ENCODE results near the gene EPHA4. TPM values are rescaled to one million over a fixed set of nuclear protein-coding genes. Genes with fewer than 3 reads are reported as not detected.

The EPHA4 gene
- total RNA-seq, 1 donor from 2014 or later = 16.8 TPM

GRCh38 chr2:221558107-221558506, 14.0 kb downstream of the EPHA4 start:
- no peak for TF ChIP-seq CTCF (IDR thresholded peaks at IDR 0.05)
- no peak overlapping the region for H3K4me3 Mint-ChIP-seq (ENCODE audit: unreplicated experiment)
- no peak overlapping the region for H3K27ac Mint-ChIP-seq (ENCODE audit: unreplicated experiment)
- peaks cover 7% of the 10 kb centered on the region for H3K36me3 Mint-ChIP-seq (ENCODE audit: unreplicated experiment)
- H3K9me3 Mint-ChIP-seq (ENCODE audit: unreplicated experiment) = no peaks in the 10 kb centered on the region
- H3K27me3 Mint-ChIP-seq (ENCODE audit: unreplicated experiment) = no peaks in the 10 kb centered on the region
- peaks cover 10% of the 10 kb centered on the region for H3K4me1 Mint-ChIP-seq (ENCODE audit: unreplicated experiment)
- DNase-seq (ENCODE audit: extremely low spot score, unreplicated experiment) = no peak

- Mint-ChIP-seq H3K27me3 (ENCODE audit: unreplicated experiment) (no peaks in the 10 kb centered on the region), H3K27ac (ENCODE audit: unreplicated experiment) (no peak overlapping the region), H3K4me3 (ENCODE audit: unreplicated experiment) (no peak overlapping the region), H3K4me1 (ENCODE audit: unreplicated experiment) (peaks cover 10% of the 10 kb centered on the region), H3K36me3 (ENCODE audit: unreplicated experiment) (no peaks in the 10 kb centered on the region), H3K9me3 (ENCODE audit: unreplicated experiment) (no peaks in the 10 kb centered on the region)
- no peak for TF ChIP-seq CTCF (IDR thresholded peaks at IDR 0.05)
- DNase-seq (ENCODE audit: extremely low spot score, unreplicated experiment) = no peak
Measured at GRCh38 chr2:221555494-221555846, 16.6 kb downstream of the EPHA4 start.

- Mint-ChIP-seq H3K4me3 (ENCODE audit: unreplicated experiment) (no peak overlapping the region), H3K36me3 (ENCODE audit: unreplicated experiment) (no peaks in the 10 kb centered on the region), H3K27me3 (ENCODE audit: unreplicated experiment) (no peaks in the 10 kb centered on the region), H3K9me3 (ENCODE audit: unreplicated experiment) (no peaks in the 10 kb centered on the region), H3K27ac (ENCODE audit: unreplicated experiment) (no peak overlapping the region), H3K4me1 (ENCODE audit: unreplicated experiment) (peaks cover 10% of the 10 kb centered on the region)
- no peak for DNase-seq (ENCODE audit: extremely low spot score, unreplicated experiment)
- TF ChIP-seq CTCF (IDR thresholded peaks at IDR 0.05) = no peak
Measured at GRCh38 chr2:221554769-221555493, 17.2 kb downstream of the EPHA4 start.

GRCh38 chr2:221553333-221553732, 18.8 kb downstream of the EPHA4 start:
- DNase-seq (ENCODE audit: extremely low spot score, unreplicated experiment) = no peak
- H3K9me3 Mint-ChIP-seq (ENCODE audit: unreplicated experiment) = no peaks in the 10 kb centered on the region
- H3K36me3 Mint-ChIP-seq (ENCODE audit: unreplicated experiment) = no peaks in the 10 kb centered on the region
- H3K27ac Mint-ChIP-seq (ENCODE audit: unreplicated experiment) = no peak overlapping the region
- peaks cover 14% of the 10 kb centered on the region for H3K4me1 Mint-ChIP-seq (ENCODE audit: unreplicated experiment)
- no peaks in the 10 kb centered on the region for H3K27me3 Mint-ChIP-seq (ENCODE audit: unreplicated experiment)
- TF ChIP-seq CTCF (IDR thresholded peaks at IDR 0.05) = no peak
- no peak overlapping the region for H3K4me3 Mint-ChIP-seq (ENCODE audit: unreplicated experiment)

- Mint-ChIP-seq H3K27me3 (ENCODE audit: unreplicated experiment) (no peaks in the 10 kb centered on the region), H3K9me3 (ENCODE audit: unreplicated experiment) (no peaks in the 10 kb centered on the region), H3K27ac (ENCODE audit: unreplicated experiment) (no peak overlapping the region), H3K4me3 (ENCODE audit: unreplicated experiment) (no peak overlapping the region), H3K36me3 (ENCODE audit: unreplicated experiment) (no peaks in the 10 kb centered on the region), H3K4me1 (ENCODE audit: unreplicated experiment) (peaks cover 14% of the 10 kb centered on the region)
- no peak for TF ChIP-seq CTCF (IDR thresholded peaks at IDR 0.05)
- no peak for DNase-seq (ENCODE audit: extremely low spot score, unreplicated experiment)
Measured at GRCh38 chr2:221552291-221552690, 19.8 kb downstream of the EPHA4 start.

Measured in osteocyte (in vitro differentiated cells).